ENCODE results near the gene SEL1L2. TPM values are rescaled to one million over a fixed set of nuclear protein-coding genes. Genes with fewer than 3 reads are reported as not detected.

Gene SEL1L2
- total RNA-seq, 2 experiments from 2014 or later = not detected

DNA sequence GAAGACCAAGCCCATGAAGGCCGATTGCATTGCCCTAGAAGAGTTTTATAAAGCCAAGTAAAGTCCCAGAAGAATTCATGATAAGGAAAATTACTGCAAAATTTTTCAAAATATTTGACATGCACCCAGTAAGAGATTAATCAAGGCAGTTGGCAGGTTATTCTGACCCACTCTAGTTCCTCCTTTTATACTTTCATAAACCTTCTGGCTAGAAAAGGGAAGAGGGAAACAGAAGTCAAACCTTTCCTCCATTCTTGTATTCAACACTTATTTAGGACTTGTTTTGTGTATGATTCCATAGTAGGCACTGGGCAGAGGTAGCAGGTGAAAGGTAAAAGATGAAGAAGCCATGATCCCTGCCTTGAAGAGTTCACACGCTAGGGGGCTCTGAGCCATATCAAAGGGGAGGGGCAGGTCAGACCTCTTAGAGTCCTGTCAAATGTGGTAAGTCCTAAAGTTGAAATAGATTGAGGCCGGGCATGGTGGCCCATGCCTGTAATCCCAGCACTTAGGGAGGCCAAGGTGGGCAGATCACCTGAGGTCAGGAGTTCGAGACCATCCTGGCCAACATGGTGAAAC, 120.2 kb downstream of the SEL1L2 start:
- Mint-ChIP-seq H3K36me3 (no peaks in the 10 kb centered on the region), H3K27ac (no peak overlapping the region), H3K4me3 (no peak overlapping the region), H3K27me3 (peaks cover 3% of the 10 kb centered on the region), H3K4me1 (no peaks in the 10 kb centered on the region), H3K9me3 (no peaks in the 10 kb centered on the region)
- DNase-seq = no peak
- POLR2A ChIA-PET = no interaction called here
- ATAC-seq (ENCODE audit: low read depth) = no peak

DNA sequence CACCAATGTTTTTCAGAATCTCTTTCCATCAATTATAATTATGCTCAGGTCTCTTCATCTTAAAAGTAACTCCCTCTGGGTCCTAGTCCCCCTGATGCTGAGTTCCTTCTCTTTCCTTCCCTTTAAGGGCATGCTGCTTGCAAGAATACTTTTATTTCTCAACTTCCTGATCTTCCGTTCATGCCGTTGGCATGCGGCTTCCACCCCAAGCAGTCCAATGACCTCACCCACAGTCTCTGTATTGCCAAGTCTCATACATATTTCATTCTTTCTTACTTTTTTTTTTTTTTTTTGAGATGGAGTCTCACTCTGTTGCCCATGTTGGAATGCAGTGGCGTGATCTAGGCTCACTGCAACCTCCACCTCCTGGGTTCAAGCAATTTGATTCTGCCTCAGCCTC, 122.1 kb downstream of the SEL1L2 start:
- DNase-seq (no peak), ATAC-seq (ENCODE audit: low read depth) (no peak)
- no peak overlapping the region for H3K27ac Mint-ChIP-seq
- H3K4me3 Mint-ChIP-seq = no peak overlapping the region
- H3K27me3 Mint-ChIP-seq = peaks cover 3% of the 10 kb centered on the region
- no peaks in the 10 kb centered on the region for H3K9me3 Mint-ChIP-seq
- POLR2A ChIA-PET = no interaction called here
- H3K36me3 Mint-ChIP-seq = no peaks in the 10 kb centered on the region
- no peaks in the 10 kb centered on the region for H3K4me1 Mint-ChIP-seq

DNA sequence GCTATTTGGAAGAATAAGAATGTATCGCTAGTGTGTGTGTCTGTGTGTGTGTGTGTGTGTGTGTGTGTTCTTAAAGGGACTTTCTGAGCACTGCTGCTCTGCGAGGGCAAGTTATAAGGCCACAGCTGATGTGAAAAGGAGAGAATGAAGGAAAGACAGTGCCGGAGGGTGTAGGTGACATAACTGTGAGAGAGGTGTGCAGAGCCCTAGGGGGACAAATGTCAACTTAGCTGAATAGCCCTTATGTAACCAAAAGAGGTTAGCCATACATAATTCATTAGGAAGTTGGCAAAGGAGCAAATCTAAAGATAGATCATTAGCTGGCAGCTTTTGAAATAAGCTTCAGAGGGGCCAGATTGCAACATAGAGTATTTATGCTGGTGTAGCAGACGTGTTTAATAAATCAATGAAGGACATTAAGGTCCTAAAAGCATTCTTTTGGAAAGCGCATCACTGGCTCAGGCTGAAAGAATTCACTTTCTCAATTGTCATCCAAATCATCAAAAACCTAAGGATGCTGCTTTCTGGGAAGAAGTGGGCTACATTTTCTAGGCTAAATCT, 124.5 kb downstream of the SEL1L2 start:
- no peak for ATAC-seq (ENCODE audit: low read depth)
- Mint-ChIP-seq H3K36me3 (no peaks in the 10 kb centered on the region), H3K4me1 (no peaks in the 10 kb centered on the region)

DNA sequence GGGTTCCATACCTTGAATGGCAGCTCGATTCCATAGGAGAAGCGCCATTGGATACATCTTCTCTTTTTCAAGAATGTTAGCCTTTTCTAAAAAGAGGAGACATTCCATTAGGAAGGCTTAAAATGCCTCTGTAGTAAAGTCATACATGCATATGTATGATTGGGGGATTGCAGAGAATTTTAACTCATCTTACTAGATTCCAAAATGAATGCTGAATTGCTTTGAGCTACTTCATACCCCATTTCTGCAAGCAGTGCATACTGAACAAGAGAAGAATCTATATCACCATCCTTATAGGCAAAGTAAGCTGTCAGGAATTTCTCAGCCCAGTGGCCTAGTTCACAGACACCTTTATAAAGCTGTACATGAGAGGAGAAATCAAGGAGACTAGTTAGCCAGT, 125.3 kb downstream of the SEL1L2 start:
- DNase-seq (no peak), ATAC-seq (ENCODE audit: low read depth) (no peak)
- Mint-ChIP-seq H3K36me3 (no peaks in the 10 kb centered on the region), H3K4me3 (no peak overlapping the region), H3K4me1 (no peaks in the 10 kb centered on the region), H3K27me3 (peaks cover 3% of the 10 kb centered on the region), H3K9me3 (no peaks in the 10 kb centered on the region), H3K27ac (no peak overlapping the region)
- POLR2A ChIA-PET = no interaction called here

More for the DNA sequence above, 124.5 kb downstream of the SEL1L2 start:
- H3K27me3 Mint-ChIP-seq = peaks cover 3% of the 10 kb centered on the region
- H3K9me3 Mint-ChIP-seq = no peaks in the 10 kb centered on the region
- POLR2A ChIA-PET = no interaction called here
- no peak overlapping the region for H3K27ac Mint-ChIP-seq
- no peak for DNase-seq
- H3K4me3 Mint-ChIP-seq = no peak overlapping the region

DNA sequence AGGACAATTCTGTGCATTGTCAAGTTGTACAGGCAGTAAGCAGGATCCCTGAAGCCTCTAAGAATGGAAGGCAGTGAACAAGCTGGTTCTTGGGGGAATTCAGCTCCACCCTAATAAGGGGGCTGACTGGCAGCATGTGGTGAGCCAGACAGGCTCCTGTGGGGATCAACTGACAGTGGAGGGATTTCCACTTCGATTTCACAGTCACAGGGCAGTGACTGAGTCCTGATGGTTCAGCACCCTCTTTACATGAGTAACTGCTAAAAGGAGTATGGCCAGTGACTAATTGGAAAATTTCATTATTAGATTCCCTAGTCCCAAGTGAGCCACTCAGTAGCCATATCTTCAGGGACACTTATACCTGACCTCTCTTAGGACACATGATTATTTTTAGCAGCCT, 127.2 kb downstream of the SEL1L2 start:
- peaks cover 3% of the 10 kb centered on the region for H3K27me3 Mint-ChIP-seq
- ATAC-seq (ENCODE audit: low read depth) (no peak), DNase-seq (no peak)
- no peaks in the 10 kb centered on the region for H3K9me3 Mint-ChIP-seq
- no peak overlapping the region for H3K27ac Mint-ChIP-seq
- POLR2A ChIA-PET = no interaction called here
- H3K4me3 Mint-ChIP-seq = no peak overlapping the region
- H3K4me1 Mint-ChIP-seq = no peaks in the 10 kb centered on the region
- no peaks in the 10 kb centered on the region for H3K36me3 Mint-ChIP-seq

DNA sequence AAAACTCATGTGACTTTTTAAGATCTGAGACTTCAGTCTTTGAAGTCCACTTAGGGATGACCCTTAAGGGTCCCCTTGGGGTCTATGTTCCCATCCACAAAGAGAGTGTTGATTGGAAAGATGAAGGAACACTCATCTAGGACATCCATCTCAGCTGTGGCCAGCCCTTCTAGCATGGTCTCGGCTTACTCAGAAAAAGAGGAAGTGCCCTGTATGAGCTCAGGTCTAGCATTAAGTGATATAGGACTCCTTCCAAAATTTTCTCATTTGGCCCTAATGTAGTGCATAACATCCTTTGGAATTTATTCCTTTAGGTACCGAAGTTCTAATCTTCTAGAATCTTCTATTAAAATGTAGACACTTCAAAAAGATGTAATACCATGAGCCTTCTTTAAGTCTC, 128.2 kb downstream of the SEL1L2 start:
- Mint-ChIP-seq H3K27ac (no peak overlapping the region), H3K4me1 (no peaks in the 10 kb centered on the region)

DNA sequence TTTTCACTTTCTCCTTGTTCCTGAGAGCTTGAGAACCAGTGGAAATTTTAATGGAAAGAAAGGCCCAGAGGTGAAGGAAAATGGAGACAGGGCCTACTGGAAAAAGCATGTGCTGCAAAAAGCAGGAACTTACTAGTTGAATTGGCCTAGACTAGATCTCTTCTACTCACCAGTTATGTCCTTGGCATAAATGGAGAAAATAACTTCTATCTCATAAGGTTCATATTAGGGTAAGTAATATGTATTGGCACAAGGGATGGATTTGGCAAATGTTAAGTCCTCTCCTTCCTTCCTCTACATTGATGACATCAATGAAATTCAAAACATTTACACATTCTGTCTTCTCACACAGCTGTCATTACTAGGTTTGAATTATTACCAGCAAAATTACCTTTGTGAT, 131.5 kb downstream of the SEL1L2 start:
- no peaks in the 10 kb centered on the region for H3K27me3 Mint-ChIP-seq
- no peaks in the 10 kb centered on the region for H3K4me1 Mint-ChIP-seq
- ATAC-seq (ENCODE audit: low read depth) (no peak), DNase-seq (no peak)
- POLR2A ChIA-PET = no interaction called here
- no peak overlapping the region for H3K4me3 Mint-ChIP-seq
- H3K36me3 Mint-ChIP-seq = no peaks in the 10 kb centered on the region
- H3K9me3 Mint-ChIP-seq = no peaks in the 10 kb centered on the region
- no peak overlapping the region for H3K27ac Mint-ChIP-seq

More for the DNA sequence above, 128.2 kb downstream of the SEL1L2 start:
- POLR2A ChIA-PET = no interaction called here
- Mint-ChIP-seq H3K27me3 (peaks cover 3% of the 10 kb centered on the region), H3K4me3 (no peak overlapping the region), H3K36me3 (no peaks in the 10 kb centered on the region), H3K9me3 (no peaks in the 10 kb centered on the region)
- no peak for DNase-seq
- no peak for ATAC-seq (ENCODE audit: low read depth)

DNA sequence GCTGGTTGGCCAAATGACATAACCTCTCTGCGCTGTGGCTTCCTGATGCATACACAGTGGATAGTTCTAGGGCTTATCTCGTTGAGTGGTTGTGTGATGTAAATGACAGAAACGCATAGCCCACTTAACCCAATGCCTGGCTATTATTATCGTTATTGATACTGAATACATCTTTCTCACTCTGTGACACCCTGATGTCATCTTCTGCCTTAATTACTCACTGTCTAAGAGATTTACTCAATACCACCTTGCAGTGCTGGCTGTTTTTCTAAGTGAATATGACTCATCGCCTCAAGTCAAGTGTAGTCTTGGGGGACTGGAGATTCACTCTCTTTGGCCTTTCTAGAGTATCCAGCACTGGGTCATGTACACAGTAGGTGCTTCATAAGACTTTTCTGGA, 132.0 kb downstream of the SEL1L2 start:
- DNase-seq = no peak
- no peak overlapping the region for H3K27ac Mint-ChIP-seq
- H3K4me3 Mint-ChIP-seq = no peak overlapping the region
- no peaks in the 10 kb centered on the region for H3K36me3 Mint-ChIP-seq
- no peaks in the 10 kb centered on the region for H3K4me1 Mint-ChIP-seq
- no peak for ATAC-seq (ENCODE audit: low read depth)
- no peaks in the 10 kb centered on the region for H3K9me3 Mint-ChIP-seq
- POLR2A ChIA-PET = no interaction called here
- no peaks in the 10 kb centered on the region for H3K27me3 Mint-ChIP-seq

DNA sequence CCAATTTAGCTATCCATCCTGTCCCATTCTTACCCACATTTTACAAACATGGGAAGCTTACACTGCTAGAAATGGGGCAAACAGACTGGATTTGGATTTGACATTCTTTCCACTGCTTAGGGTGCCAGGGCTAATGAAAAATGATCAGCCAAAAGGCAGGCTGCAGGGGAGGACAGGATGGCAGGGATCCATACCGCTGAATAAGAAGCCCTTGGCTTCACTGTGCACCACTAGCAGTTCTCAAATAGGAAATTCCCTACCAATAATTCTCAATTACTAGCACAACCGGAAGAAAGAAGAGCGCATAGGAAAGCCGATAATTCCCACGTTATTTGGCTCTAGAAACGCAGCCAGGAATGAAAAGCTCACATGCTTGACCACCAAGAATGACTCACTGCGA, 132.5 kb downstream of the SEL1L2 start:
- Mint-ChIP-seq H3K36me3 (no peaks in the 10 kb centered on the region), H3K9me3 (no peaks in the 10 kb centered on the region), H3K27me3 (no peaks in the 10 kb centered on the region), H3K27ac (no peak overlapping the region), H3K4me1 (no peaks in the 10 kb centered on the region), H3K4me3 (no peak overlapping the region)
- no peak for ATAC-seq (ENCODE audit: low read depth)
- no peak for DNase-seq
- POLR2A ChIA-PET = no interaction called here

DNA sequence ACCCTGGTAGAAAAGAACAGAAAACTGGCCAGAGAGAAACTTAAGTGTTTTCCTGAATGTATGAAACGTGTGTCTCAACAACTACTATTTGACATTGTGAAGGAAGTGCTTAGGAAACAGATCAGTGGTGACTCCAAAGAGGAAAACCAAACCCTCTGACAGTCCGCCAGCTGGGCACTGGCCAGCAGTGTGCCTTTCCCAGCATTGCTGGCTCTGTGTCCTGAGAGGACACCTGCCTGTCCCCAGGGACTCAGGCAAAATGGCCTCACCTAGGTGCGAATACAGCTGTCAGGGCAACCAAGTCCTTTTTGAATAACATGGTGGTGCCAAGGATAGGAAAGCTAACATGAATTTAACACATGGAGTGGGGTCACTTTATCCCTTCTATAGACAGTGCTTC, 133.1 kb downstream of the SEL1L2 start:
- POLR2A ChIA-PET = no interaction called here
- Mint-ChIP-seq H3K4me1 (no peaks in the 10 kb centered on the region), H3K4me3 (no peak overlapping the region), H3K27ac (no peak overlapping the region), H3K36me3 (no peaks in the 10 kb centered on the region), H3K9me3 (no peaks in the 10 kb centered on the region), H3K27me3 (no peaks in the 10 kb centered on the region)
- DNase-seq = no peak
- ATAC-seq (ENCODE audit: low read depth) = no peak

DNA sequence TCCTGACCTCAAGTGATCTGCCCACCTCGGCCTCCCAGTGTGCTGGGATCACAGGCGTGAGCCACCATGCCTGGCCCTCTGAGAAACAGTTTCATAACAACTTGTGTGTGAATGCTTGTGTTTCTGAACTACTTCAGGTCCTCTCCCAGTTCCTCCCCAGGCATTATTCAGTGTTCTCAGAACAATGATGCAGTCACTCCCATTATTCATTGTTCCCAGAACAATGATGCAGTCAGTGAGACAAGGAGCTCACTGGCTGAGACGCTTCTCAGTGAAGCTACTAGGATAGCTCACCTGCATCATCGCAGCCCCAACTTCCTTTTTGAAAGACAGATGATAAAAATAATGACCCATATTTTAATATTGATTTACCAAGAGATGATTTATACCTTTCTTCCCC, 134.1 kb downstream of the SEL1L2 start:
- H3K4me1 Mint-ChIP-seq = no peaks in the 10 kb centered on the region
- POLR2A ChIA-PET = no interaction called here
- no peaks in the 10 kb centered on the region for H3K36me3 Mint-ChIP-seq
- ATAC-seq (ENCODE audit: low read depth) = no peak
- H3K9me3 Mint-ChIP-seq = no peaks in the 10 kb centered on the region
- no peaks in the 10 kb centered on the region for H3K27me3 Mint-ChIP-seq
- no peak for DNase-seq
- no peak overlapping the region for H3K4me3 Mint-ChIP-seq
- H3K27ac Mint-ChIP-seq = no peak overlapping the region

DNA sequence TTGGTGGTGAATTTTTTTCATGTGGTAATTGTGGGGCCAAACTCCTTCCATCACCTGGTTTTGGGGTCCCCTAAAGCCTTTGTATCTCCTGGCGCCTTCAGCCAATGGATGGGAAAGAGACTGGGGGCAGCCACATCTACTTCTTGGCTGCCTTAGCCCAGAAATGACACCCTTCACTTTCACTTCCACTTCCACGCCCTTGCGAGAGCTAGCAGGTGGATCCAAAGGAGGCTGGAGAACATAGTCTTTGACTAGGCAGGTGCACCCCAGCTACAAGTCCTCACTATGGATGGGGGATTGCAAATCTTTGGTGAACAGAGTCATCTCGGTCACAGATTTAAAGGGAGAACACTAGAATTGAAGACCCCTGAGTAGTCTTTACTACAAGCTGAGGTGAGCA, 134.8 kb downstream of the SEL1L2 start:
- no peak for ATAC-seq (ENCODE audit: low read depth)
- Mint-ChIP-seq H3K4me1 (no peaks in the 10 kb centered on the region), H3K4me3 (no peak overlapping the region), H3K9me3 (no peaks in the 10 kb centered on the region), H3K36me3 (no peaks in the 10 kb centered on the region), H3K27me3 (no peaks in the 10 kb centered on the region), H3K27ac (no peak overlapping the region)
- DNase-seq = no peak
- POLR2A ChIA-PET = no interaction called here

DNA sequence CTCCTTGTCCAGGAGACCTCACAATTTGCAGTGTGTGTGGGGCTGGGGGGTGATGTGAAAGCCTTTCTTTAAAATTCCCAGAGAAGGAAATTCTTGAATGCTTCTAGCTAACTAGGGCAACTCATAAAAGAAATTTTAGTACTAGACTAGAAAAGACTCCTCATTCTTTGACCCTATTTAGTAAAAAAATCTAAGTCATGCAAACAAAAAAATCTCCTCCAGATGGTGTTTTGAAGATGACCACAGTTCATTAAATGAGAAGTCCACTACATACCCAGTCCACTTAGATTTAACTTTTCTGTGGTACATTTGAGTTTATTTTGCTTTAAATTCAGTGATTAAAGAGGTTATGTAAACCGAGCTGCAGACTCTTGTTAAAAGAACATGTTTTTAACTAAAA, 138.1 kb downstream of the SEL1L2 start:
- Mint-ChIP-seq H3K4me1 (no peaks in the 10 kb centered on the region), H3K36me3 (no peaks in the 10 kb centered on the region), H3K27me3 (peaks cover 6% of the 10 kb centered on the region), H3K9me3 (no peaks in the 10 kb centered on the region), H3K4me3 (no peak overlapping the region), H3K27ac (no peak overlapping the region)
- POLR2A ChIA-PET = no interaction called here
- ATAC-seq (ENCODE audit: low read depth) (no peak), DNase-seq (no peak)

DNA sequence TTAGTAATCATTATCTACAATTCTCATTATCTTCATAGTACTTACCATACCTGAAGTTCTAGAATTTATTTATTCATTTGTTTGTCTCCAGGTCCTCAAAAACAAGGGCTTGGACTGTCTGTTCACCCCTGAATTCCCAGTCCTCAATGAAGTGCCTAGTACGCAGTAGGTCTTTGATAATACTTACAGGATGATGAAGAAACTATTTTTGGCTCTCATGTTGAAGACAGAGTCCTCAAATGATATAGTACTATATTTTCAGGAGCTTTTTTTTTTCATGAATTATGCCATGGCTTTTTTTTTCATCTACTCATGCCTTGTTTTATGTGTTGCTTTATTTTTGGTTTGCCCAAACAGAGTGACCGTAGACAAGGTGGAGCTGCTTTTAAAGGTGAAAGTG, 139.1 kb downstream of the SEL1L2 start:
- Mint-ChIP-seq H3K4me1 (no peaks in the 10 kb centered on the region), H3K4me3 (no peak overlapping the region), H3K36me3 (no peaks in the 10 kb centered on the region), H3K27me3 (peaks cover 6% of the 10 kb centered on the region), H3K9me3 (no peaks in the 10 kb centered on the region), H3K27ac (no peak overlapping the region)
- POLR2A ChIA-PET = no interaction called here
- ATAC-seq (ENCODE audit: low read depth) (no peak), DNase-seq (no peak)

DNA sequence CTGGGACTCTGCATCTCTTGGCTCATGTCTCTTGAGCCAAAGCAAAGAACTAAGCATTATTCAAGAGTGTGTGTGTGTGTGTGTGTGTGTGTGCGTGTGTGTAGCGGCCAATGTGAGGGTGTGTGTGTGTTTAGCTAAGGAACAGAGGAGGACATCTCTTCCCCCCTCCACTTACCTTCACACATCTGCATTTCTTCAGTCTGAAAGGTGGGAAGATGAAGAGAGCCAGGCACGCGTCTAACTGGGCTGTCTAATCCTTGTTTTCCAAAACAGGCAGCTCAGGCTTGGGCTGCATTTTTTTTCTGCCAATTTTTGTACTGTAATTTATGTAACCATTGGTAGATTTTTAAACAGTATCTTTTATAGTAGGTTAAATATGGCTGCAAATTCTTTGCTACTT, 146.1 kb downstream of the SEL1L2 start:
- H3K27me3 Mint-ChIP-seq = peaks cover 6% of the 10 kb centered on the region

More for the DNA sequence above, 146.1 kb downstream of the SEL1L2 start:
- Mint-ChIP-seq H3K36me3 (no peaks in the 10 kb centered on the region), H3K27ac (no peak overlapping the region), H3K9me3 (no peaks in the 10 kb centered on the region), H3K4me1 (no peaks in the 10 kb centered on the region), H3K4me3 (no peak overlapping the region)
- DNase-seq (no peak), ATAC-seq (ENCODE audit: low read depth) (no peak)
- POLR2A ChIA-PET = no interaction called here

Measured in activated naive CD8-positive, alpha-beta T cell treated with anti-CD3 and anti-CD28 coated beads, Interleukin-2, amount 10 ng/mL, durations not matched to agents 7 days and 5 days (primary cell).